Neural progenitor cell (in vitro differentiated cells): ENCODE results near the gene BHLHA9. TPM values are rescaled to one million over a fixed set of nuclear protein-coding genes. Genes with fewer than 3 reads are reported as not detected.

ENCODE experiments used
- DNase-seq: peaks from one replicate; pipeline ENCODE4 v3.0.0-alpha.2; 2016; ENCODE audit warnings: low spot score
- H2AFZ ChIP-seq: fragments of 200-600 bp; sonication (generic); replicated peaks from 2 replicates; pipeline ENCODE4 v1.6.1; 2016; ENCODE audit warnings: antibody characterized with exemption
- H3F3A ChIP-seq: fragments of 200-600 bp; sonication (generic); 2 replicates; pipeline ENCODE4 v1.6.1; 2016; ENCODE audit warnings: antibody characterized with exemption, low read depth
- H3K27ac ChIP-seq: fragments of 200-600 bp; sonication (generic); 2 replicates; pipeline ENCODE4 v1.5.1; 2016; ENCODE audit warnings: mild to moderate bottlenecking
- H3K27me3 ChIP-seq: fragments of 200-600 bp; sonication (generic); 2 replicates; pipeline ENCODE4 v1.6.1; 2016; ENCODE audit warnings: mild to moderate bottlenecking, moderate library complexity
- H3K36me3 ChIP-seq: fragments of 200-600 bp; sonication (generic); 2 replicates; pipeline ENCODE4 v1.5.1; 2016
- H3K4me1 ChIP-seq: fragments of 200-600 bp; sonication (generic); 2 replicates; pipeline ENCODE4 v1.6.1; 2016; ENCODE audit warnings: mixed run types
- H3K4me2 ChIP-seq: fragments of 200-600 bp; sonication (generic); 2 replicates; pipeline ENCODE4 v1.6.1; 2016
- H3K4me3 ChIP-seq: fragments of 200-600 bp; sonication (generic); 2 replicates; pipeline ENCODE4 v1.5.1; 2016
- H3K79me2 ChIP-seq: fragments of 200-600 bp; sonication (generic); 2 replicates; pipeline ENCODE4 v1.6.1; 2016; ENCODE audit warnings: low read depth
- H3K9ac ChIP-seq: fragments of 200-600 bp; sonication (generic); 2 replicates; pipeline ENCODE4 v1.6.1; 2016
- H3K9me3 ChIP-seq: fragments of 200-600 bp; sonication (generic); 2 replicates; pipeline ENCODE4 v1.5.1; 2016; ENCODE audit warnings: low read depth
- H4K20me1 ChIP-seq: fragments of 200-600 bp; sonication (generic); 2 replicates; pipeline ENCODE4 v1.6.1; 2016; ENCODE audit warnings: low read depth
- H3K27ac Mint-ChIP-seq: 3 replicates; pipeline ENCODE4 v1.8.0; 2021; ENCODE audit warnings: mixed read lengths
- H3K27me3 Mint-ChIP-seq: 2 replicates; pipeline ENCODE4 v1.8.0; 2022; ENCODE audit warnings: low read depth, mild to moderate bottlenecking, inconsistent platforms, moderate library complexity, mixed read lengths; ENCODE audit not compliant: insufficient read depth
- H3K36me3 Mint-ChIP-seq: 3 replicates; pipeline ENCODE4 v1.8.0; 2021; ENCODE audit warnings: mixed read lengths
- H3K4me1 Mint-ChIP-seq: 3 replicates; pipeline ENCODE4 v1.8.0; 2021; ENCODE audit warnings: mixed read lengths
- H3K4me3 Mint-ChIP-seq: 3 replicates; pipeline ENCODE4 v1.8.0; 2021; ENCODE audit warnings: mild to moderate bottlenecking, moderate library complexity, mixed read lengths
- H3K9me3 Mint-ChIP-seq: 3 replicates; pipeline ENCODE4 v1.8.0; 2020; ENCODE audit warnings: mixed read lengths
- EZH2 ChIP-seq: fragments of 200-600 bp; sonication (generic); IDR thresholded peaks from 2 replicates; pipeline ENCODE4 v1.6.1; 2017; ENCODE audit warnings: antibody characterized with exemption, mild to moderate bottlenecking, moderate library complexity
- EZH2phosphoT487 ChIP-seq: fragments of 200-600 bp; sonication (generic); IDR thresholded peaks from 2 replicates; pipeline ENCODE4 v1.6.1; 2017; ENCODE audit warnings: antibody characterized with exemption
- total RNA-seq: library from RNA; depleted of rRNA; stranded (reverse); fragments of >200 nt; gene quantifications from 2 replicates; pipeline ENCODE4 v1.2.3, GENCODE V29; 2015; ENCODE audit warnings: low replicate concordance
- TF ChIP-seq, protein P1 (sequence below): fragments of 200-600 bp; sonication (generic); IDR thresholded peaks from 2 replicates; pipeline ENCODE4 v1.5.1; 2017; ENCODE audit warnings: antibody characterized with exemption, mild to moderate bottlenecking

The BHLHA9 gene
- total RNA-seq, 1 donor from 2014 or later: not detected

DNA sequence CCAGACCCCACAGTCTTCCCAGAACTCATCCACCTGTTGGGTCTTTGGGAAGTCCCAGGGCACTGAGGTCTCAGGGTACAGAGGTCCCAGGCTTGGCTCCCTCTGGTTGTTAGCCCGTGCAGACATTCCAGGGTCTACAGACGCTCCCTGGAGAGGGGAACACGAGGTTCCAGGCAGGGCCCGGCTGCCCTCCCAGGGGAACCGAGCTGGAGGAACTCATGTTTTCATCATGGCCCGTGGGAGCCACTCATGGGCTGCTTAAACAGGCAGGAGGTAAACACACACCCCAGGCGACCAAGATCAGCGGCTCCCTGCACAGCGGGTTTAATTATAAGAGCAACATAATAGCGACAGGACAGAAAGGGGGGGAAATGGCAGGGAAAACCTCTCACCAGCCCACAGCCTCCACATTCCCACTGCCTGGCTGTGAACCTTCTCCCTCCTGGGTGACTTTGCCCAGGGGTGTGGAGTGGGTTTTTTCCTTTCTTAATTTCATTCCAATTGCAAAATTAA, 45.7 kb downstream of the BHLHA9 start:
- peaks cover 7% of the 10 kb centered on the region for H3K27me3 ChIP-seq
- H3K9ac ChIP-seq: no peak overlapping the region
- peaks cover 14% of the 10 kb centered on the region for H3K27me3 Mint-ChIP-seq
- H4K20me1 ChIP-seq: no peaks in the 10 kb centered on the region
- no peaks in the 10 kb centered on the region for H3K9me3 Mint-ChIP-seq
- H3K36me3 ChIP-seq: no peaks in the 10 kb centered on the region
- H3K4me2 ChIP-seq: no peak overlapping the region
- H3K4me1 Mint-ChIP-seq: peaks cover 9% of the 10 kb centered on the region
- H3K27ac Mint-ChIP-seq: no peak overlapping the region
- H3K36me3 Mint-ChIP-seq: no peaks in the 10 kb centered on the region
- H3K9me3 ChIP-seq: no peaks in the 10 kb centered on the region
- no peak overlapping the region for H2AFZ ChIP-seq
- H3K4me3 Mint-ChIP-seq: no peak overlapping the region
- no peak for DNase-seq
- no peak overlapping the region for H3K4me3 ChIP-seq
- TF ChIP-seq EZH2phosphoT487 (no peak), EZH2 (no peak)
- TF ChIP-seq, protein P1, sequence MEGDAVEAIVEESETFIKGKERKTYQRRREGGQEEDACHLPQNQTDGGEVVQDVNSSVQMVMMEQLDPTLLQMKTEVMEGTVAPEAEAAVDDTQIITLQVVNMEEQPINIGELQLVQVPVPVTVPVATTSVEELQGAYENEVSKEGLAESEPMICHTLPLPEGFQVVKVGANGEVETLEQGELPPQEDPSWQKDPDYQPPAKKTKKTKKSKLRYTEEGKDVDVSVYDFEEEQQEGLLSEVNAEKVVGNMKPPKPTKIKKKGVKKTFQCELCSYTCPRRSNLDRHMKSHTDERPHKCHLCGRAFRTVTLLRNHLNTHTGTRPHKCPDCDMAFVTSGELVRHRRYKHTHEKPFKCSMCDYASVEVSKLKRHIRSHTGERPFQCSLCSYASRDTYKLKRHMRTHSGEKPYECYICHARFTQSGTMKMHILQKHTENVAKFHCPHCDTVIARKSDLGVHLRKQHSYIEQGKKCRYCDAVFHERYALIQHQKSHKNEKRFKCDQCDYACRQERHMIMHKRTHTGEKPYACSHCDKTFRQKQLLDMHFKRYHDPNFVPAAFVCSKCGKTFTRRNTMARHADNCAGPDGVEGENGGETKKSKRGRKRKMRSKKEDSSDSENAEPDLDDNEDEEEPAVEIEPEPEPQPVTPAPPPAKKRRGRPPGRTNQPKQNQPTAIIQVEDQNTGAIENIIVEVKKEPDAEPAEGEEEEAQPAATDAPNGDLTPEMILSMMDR: no peak
- no peak overlapping the region for H3K27ac ChIP-seq
- H3K4me1 ChIP-seq: peaks cover 9% of the 10 kb centered on the region
- H3K79me2 ChIP-seq: no peaks in the 10 kb centered on the region
- H3F3A ChIP-seq: no peaks in the 10 kb centered on the region

Other genes starting within 250 kb of the BHLHA9 start
- 36.7 and 92.7 TPM in 2 replicates for gene ABR, start 90.5 kb upstream of the BHLHA9 start, total RNA-seq
- gene TRARG1, start 9.2 kb downstream of the BHLHA9 start, total RNA-seq: 0.06 TPM in 1 of 2 replicates, not detected in the other
- gene YWHAE, start 129.8 kb downstream of the BHLHA9 start, total RNA-seq: 1,602 and 2,181 TPM in 2 replicates
- gene CRK, start 185.8 kb downstream of the BHLHA9 start, total RNA-seq: 52.2 and 59.6 TPM in 2 replicates
- gene MYO1C, start 222.2 kb downstream of the BHLHA9 start, total RNA-seq: 28.7 and 40.6 TPM in 2 replicates
- gene INPP5K, start 246.2 kb downstream of the BHLHA9 start, total RNA-seq: 11.7 and 20.9 TPM in 2 replicates